ENCODE data around the gene MT1M.
"Not testable (repeated sequence)": the region's sequence is repeated elsewhere in the genome, so short reads cannot be mapped to it uniquely, and the experiment has no call there.

The MT1M gene

DNA sequence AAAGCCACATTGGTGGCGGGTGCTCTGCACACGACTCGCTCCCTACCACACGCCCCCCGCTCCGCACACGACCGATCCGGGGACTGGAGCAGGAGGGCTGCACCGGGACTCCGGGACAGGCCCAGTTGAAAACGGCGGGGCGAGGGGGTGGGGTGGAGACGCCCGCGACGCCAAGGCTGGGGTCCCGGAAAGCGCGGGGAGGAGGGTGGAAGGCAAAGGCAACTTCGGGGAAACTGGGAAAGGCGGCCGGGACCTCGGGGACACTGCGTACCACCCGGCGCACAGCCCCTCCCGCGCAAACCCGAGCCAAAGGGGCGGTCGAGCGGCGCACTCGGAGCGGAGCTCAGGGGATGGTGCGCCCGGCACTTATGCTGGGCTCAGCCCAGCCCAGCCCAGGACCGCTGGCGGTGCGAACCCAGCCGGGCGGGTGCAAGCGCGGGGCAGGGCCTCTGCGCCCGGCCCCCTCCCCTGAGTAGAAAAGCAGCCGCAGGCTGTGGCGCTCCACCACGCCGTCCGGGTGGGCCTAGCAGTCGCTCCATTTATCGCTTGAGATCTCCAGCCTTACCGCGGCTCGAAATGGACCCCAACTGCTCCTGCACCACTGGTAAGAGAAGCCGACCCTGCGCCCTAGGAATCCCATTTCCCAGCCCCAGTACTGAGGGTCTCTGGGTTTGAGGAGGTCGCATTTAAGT, at the start of gene MT1M:
MT1M (plus strand) TSS at position 504 of the 692 bp plus-strand sequence; CDS start at position 577, 73 bp downstream.
- peak in 1 of 2 donors; percentile 37 for ATAC-seq

DNA sequence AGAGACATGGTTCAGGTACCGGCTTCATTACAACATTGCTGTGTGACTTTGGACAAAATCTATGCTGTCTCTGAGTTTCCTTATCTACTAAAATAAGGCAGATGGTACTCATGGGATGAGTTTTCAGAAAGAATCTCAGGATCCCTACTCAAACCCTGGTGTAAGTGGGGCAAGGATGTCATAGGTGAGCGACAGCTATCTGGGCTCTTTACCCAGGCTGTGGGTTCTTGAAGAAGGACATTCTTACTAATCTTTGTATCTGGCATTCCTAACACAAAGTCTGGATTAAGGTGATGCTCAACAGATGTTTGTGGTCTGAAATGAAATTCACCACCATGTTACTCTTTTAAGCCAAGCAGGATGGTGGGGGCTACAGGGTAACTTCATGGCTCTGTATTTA, 49.5 kb upstream of the MT1M start:
- not testable (repeated sequence) for ATAC-seq

DNA sequence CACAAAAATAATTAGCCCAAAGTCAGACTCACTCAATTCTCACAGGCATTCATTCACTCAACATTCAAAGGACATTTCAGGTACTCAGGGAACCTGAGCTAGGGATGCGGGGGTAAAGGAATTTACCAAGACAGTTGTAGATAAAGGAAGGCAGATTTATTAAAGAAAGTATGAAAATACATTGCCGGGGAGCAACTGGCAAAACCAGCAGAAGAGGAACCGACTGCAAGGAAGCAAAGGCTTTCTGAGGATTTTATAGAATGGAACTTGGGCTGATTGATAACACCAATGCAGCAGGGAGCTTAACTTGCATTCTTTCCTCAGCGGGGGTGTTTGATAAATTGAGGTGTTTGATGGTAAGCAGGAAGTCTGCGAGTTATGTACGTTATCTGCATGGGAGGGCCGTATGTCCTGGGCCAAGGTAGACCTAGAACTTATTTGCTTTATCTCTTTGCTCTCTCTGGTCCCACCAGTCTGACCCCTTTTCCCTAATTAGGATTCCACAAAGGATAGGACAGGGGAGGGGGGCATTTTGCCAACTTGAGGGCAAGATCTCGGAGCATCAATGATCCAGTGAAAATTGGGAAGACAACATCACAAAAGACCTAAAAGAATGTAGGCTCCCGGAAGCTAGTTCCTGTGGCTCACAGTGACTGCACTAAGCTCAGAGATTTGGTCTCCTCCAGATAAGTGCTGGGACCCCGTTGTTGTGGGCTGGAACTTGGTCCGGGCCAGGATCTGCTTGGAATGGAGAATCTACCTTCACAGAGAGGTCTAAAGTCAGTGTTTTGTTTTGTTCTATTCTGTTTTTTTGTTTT, 48.9 kb upstream of the MT1M start:
- no peak for ATAC-seq

DNA sequence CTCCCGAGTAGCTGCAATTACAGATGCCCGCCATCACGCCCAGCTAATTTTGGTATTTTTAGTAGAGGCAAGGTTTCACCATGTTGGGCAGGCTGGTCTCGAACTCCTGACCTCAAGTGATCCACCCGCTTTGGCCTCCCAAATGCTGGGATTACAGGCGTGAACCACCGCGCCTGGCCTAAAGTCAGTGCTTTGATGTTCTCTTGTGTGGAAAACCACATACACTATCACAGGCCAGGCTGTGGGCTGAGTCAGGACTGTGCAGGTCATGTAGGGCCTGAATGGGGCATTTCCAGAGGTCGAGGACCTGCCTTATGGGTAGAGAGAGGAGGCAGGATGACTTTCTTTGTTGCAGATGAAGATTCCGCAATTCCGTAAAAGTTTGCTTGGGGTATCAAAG, 48.2 kb upstream of the MT1M start:
- ATAC-seq, result no peak

DNA sequence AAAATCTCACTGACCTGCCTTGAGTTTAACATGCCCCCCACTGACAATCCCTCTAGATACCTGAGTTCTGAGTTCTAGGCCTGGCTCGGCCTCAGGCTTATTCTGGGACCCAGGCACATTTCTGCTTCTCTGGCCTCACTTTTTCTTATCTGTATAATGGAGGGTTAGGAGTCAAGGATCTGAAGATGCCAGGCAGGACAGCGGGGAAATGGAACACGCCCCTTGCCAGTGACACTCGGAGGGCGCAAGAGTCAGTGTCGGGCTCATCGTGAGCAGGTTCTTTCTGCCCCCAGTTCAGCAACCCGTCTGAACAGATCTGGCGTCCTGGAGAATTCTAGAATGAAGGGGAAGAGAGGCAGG, 43.7 kb upstream of the MT1M start:
- no peak for ATAC-seq

DNA sequence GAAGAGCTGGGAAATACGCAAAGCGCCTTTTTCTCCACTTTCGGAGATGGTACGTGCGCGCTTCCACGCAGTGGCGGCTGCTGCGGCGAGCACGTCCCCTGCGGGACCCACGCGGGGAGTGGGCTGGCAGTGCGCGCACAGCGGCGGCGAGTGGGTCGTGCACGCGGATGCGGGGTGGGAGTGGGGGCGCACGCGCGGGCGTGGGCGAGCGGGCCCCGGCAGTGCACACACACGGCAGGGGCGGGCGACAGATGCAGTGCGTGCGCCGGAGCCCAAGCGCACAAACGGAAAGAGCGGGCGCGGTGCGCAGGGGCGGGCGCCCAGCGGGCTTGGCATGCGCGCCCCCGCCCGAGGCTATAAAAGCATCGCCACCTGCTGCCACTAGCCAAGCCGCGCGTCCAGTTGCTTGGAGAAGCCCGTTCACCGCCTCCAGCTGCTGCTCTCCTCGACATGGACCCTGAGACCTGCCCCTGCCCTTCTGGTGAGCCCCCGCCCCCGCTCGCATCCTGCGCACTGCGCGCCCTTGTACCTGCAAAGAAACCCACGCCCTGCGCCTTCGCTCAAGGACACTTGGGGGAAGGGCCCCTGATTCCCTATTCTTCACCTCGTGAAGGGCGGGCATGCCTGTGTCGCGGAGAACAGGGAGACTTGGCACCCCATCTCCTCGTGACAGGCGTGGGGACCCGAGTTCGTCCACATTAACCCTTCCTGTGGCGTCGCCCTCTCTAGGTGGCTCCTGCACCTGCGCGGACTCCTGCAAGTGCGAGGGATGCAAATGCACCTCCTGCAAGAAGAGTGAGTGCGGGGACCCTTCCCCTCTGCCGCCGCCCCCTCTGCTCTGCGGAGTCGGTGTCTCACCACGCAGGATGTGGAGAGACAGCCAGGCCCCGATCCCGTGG, 43.1 kb upstream of the MT1M start, which contains the start of gene MT3:
MT3 (plus strand) TSS at position 388 of the 899 bp plus-strand sequence; CDS start at position 451, 63 bp downstream.
- peak; percentile 36 to 43 for ATAC-seq

DNA sequence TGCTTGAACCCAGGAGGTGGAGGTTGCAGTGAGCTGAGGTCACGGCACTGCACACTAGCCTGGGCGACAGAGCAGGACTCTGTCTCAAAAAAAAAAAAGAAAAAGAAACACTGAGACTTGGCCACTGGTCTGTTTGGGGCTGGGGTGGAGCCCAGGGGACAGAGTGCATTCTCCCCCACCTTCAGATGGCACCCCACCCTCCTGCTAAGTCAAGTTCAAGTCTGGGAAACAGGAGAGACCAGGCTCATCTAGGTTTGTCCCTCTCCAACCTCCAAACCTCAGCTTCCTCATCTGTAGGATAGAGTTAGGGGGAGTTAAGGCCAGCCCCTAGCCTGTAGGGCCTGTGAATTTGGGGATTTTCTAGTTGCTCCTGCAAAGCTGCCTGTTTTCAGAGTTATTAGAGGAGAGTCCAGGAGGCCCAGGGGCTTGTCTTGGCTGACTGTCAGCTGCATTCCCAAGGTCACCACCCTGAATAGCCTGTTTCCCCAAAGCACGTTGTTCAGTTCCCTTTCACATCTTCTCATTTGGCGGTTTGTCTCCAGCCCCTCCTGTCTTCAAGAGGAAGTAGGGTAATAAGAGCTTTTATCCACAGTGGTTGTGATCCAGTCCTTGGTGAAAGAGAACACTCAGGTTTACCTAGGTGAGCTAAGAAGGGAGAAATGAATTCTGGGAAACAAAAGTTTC, 40.9 kb upstream of the MT1M start:
- ATAC-seq, result no peak

DNA sequence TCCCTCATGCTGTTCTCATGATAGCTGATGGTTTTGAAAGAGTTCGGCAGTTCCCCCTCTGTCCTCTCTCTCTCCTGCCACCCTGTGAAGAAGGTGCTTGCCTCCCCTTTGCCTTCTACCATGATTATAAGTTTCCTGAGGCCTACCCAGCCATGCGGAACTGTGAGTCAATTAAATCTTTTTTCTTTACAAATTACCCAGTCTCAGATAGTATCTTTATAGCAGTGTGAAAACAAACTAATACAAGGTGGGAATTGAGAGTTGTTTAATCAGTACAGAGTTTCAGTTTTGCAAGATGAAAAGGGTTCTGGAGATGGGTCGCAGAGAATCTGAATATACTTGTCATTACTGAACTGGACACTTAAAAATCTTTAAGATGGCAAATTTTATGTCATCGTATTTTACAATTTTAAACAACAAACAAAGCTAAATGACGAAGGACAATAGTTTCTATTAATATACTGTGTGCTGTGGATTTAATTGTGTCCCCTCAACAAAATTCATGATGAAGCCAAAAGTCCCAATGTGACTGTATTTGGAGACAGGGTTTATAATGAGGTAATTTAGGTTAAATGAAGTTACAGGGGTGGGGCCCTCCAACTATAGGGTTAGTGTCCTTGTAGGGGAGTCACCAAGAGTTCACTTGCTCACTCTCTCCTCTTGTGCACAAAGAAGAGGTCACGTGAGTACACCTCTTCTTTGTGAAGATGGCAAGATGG, 38.7 kb upstream of the MT1M start:
- no peak for ATAC-seq

DNA sequence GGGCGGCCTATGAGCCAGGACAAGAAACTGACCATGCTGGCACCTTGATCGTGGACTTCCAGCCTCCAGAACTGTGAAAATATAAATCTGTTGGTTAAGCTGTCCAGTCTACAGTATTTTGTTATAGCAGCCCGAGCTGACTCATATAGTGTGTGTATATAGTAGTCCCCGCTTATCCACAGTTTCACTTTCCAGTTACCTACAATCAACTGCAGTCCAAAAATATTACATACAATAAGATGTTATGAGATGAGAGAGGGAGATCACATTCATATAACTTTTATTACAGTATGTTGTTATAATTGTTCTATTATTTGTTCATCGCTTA, 38.2 kb upstream of the MT1M start:
- ATAC-seq, result no peak

DNA sequence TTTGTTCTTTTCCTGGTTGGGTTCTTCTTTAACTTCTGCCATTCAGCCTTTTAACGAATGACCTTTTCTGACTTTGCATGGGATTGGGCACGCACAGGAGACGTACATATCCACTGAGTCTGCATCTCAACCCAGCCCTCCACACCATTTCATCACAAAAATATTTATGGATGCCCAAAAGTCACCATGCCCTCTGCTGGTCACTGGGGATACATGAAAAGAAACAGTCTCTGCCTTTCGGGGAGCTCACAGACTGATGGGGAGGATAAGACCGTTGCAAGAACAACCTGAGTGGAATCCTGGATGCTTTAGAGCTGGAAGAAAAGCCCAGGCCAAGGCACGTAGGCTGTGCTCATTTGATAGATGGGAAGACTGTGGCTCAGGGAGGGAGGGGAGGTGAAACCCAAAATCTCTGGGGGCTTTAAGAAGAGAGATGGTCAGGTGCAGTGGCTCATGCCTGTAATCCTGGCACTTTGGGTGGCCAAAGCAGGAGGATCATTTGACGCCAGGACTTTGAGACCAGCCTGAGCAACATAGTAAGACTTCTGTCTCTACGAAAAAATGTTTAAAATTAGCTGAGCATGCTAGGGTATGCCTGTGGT, 32.0 kb upstream of the MT1M start:
- peak in 1 of 2 donors; percentile 53 for ATAC-seq

DNA sequence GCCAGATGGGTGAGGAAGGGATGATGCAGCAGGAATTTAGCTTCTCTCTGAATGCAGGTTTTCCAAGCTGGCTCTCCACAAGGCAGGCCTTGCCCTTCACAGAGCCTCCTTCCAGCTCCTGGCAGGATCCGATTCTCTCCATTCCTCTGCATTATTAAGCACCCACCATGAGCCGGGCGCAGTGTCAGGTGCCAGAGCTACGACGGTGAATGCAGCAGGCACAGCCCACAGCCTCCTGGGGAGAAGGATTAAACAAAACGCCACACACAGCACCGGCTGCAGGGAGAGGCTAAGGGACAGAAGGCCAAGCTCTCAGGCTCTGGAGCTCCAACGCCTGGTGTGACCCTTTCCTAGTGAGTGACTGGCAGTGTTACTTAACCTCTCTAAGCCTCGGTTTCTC, 31.1 kb upstream of the MT1M start:
- no peak for ATAC-seq

DNA sequence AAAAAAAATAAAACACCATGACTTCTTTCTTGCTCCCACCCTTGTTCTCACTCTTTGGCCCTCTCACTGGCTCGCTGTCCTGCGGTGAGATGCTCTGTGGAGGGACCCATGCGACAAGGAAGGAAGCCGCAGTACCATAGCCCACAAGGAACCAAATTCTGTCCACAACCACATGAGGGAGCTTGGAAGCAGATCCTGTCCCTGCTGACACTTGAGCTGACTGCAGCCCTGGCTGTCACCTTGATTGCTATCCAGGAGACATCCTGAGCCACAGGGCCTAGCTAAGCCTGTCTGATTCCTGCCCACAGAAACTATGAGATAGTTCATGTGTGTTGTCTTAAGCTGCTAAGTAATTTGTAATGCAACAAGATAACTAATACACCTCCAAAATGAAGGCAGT, 28.9 kb upstream of the MT1M start:
- ATAC-seq, result no peak

DNA sequence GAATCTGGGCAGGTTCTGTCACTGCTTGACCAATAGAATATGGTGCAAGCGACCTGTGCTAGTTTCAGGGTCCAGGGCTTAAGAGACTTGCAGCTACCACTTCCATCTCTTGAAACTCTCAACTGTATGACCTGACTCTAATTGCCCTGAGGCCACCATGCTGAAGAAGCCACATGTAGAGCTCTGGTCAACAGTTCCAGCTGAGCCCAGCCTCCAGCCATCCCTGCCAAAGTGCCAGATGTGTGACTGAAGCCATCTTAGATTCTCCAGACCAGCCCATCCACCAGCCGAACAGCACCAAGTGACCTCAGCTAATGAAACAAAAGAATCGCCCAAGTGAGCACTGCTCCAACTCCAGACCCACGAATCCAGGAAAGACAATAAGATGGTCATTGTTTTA, 27.5 kb upstream of the MT1M start:
- no peak for ATAC-seq

DNA sequence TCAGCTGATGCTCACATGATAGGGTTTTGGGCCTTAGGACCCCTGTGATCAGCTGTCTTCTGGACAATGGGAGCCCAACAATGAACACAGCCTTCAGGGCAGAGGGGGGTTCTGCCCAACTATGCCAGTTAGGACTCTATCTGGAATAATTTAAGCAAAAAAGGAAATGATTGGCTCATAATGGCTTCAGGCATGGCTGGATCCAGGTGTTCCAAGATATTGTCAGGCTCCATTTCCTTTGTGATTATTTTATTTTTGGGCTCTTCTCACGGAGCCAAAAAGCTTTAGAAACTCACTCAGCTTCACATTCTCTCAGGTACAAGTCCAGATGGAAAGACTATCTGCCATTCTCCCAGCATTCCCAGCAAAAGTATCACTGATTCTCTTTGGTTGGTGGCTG, 27.0 kb upstream of the MT1M start:
- ATAC-seq, result no peak

DNA sequence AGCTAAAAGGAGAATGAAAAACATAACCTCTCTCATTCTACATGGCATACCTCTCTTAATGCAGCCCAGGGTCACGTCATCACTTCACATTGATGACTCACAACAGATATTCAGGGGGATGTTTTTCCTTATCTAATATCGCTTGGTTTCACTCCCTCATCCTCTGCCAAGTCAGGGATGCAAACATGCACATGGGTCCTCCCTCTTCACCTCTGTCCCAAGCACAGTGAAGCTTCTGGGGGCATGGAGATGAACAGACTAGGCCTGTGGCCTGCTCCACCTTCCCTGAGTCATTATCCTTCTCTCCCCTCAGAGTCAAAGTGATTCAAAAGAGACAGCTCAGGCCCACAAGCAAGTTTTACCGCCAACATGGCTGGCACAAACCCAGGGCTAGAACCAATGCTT, 26.4 kb upstream of the MT1M start:
- ATAC-seq, result no peak

DNA sequence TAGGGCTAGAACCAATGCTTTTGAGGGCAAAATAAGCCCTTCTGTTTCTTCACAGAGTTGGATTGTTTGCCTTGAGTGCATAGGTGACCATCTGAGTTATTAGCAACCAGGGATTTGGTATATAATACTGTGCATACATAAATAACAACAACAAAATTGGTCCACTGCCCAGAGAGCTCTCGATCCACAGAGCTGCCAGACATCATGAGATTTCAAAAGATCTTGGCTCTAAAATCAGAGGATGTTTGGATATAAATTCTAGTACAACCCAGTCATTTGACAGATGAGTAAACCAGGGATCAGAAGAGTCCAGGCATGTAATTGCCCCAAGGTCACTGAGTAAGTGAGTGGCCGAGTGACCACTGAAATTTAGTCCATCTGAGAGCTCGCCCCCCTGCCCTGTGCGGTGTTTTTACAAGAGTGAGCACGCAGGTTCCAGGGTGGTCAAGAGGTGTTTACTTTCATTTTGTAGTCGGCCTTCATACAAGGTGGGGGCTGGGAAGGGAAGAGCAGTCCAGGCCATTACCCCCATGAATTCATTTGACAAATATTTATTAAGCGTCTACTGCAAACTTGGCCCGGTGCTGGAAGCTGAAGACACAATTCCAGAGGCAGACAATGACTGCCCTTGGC, 25.9 kb upstream of the MT1M start:
- no peak for ATAC-seq

DNA sequence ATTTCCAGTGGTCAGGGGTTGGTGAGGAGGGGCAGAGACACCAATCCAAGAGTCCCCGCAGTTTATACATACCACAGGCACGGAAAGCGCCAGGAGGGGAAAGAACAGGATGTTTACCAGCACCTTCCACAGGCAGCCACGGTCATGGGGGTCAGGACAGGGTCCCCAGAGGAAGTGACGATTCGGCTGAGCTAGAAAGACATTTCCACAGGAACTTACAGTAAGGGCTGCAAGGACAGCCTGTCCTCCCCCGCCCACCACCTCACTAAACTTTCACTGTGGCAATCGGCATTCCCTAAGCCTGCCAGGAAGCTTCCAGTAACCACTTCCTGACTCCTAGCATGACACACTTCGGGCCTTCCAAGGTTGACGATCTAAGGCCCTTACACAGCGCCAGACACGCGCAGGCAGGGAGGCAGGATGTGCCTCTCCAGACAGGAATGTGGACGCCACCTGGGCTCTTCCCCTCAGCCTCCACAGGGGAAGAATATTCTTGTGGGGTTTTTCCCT, 25.3 kb upstream of the MT1M start:
- ATAC-seq, result no peak

DNA sequence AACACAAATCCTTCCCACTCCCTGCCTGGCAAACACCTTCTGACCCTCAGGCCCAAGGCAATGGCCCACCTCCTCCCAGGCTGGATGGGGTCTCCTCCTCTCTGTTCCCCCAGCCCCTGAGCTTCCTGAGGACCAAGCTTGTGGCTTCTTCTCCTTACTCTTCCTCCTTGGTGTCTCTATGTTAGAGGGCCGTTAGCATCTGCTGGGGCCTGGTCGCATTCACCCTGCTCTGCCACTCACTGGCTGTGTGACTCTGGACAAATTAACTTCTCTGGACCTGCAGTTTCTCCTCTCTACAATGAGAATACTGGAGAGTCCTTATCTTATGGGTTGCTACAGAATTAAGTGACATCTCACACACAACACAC, 24.8 kb upstream of the MT1M start:
- no peak for ATAC-seq

DNA sequence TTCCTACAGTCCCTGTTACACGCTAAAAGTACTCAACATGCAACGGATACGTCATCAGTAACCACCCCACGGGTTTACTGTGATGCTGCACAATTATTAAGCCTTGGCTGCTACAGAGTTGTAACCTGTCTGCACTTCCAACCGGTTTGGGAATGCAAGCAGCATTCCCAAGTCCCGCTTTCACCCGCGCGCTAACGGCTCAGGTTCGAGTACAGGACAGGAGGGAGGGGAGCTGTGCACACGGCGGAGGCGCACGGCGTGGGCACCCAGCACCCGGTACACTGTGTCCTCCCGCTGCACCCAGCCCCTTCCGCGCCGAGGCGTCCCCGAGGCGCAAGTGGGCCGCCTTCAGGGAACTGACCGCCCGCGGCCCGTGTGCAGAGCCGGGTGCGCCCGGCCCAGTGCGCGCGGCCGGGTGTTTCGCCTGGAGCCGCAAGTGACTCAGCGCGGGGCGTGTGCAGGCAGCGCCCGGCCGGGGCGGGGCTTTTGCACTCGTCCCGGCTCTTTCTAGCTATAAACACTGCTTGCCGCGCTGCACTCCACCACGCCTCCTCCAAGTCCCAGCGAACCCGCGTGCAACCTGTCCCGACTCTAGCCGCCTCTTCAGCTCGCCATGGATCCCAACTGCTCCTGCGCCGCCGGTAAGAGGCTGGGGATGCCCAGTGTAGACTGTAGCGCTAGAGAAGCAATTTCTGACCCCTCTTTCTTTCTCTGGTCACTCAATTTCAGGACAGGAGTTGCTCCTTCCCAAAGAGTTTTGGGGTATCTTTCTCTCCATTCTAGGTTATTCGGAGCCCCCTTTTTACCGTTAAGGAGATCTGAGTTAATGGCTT, 24.2 kb upstream of the MT1M start, which contains the start of gene MT2A:
MT2A (plus strand) TSS at position 542 of the 833 bp plus-strand sequence; CDS start at position 614, 72 bp downstream.
- peak; percentile 89 to 90 for ATAC-seq
